Caco-2 (cell line): ENCODE measurements around the gene DDX49. TPM values are rescaled to one million over a fixed set of nuclear protein-coding genes. Genes with fewer than 3 reads are reported as not detected.
"Not testable (repeated sequence)": the region's sequence is repeated elsewhere in the genome, so short reads cannot be mapped to it uniquely, and the experiment has no call there.

ENCODE experiments used
- BruUV-seq: library from RNA; stranded (reverse); fragments of 400-500 nt; replicated peaks from 2 replicates; lab custom pipeline; 2021; lab: Mats Ljungman, UMichigan
- CTCF ChIA-PET: fragments of 300-600 bp; sonication (Branson Sonifier 250); formaldehyde crosslinking; loops from one replicate; lab custom pipeline; 2022; ENCODE audit warnings: antibody characterized with exemption; lab: Charles Lee
- POLR2A ChIA-PET: fragments of 300-600 bp; sonication (Branson Sonifier 250); formaldehyde crosslinking; loops from one replicate; lab custom pipeline; 2022; ENCODE audit warnings: antibody characterized with exemption; lab: Charles Lee
- DNase-seq, 2 experiments: peaks; one replicate each; pipeline versions ENCODE4 v3.0.0 to v3.0.0-alpha.2; 2020 to 2022
- H3K27me3 ChIP-seq: replicated peaks from 2 replicates; pipeline ENCODE4 v1.6.0; 2011; ENCODE audit warnings: low read length; ENCODE audit not compliant: control insufficient read depth, insufficient read depth
- H3K36me3 ChIP-seq: 2 replicates; pipeline ENCODE4 v1.5.1; 2011; ENCODE audit warnings: low read length; ENCODE audit not compliant: control insufficient read depth, insufficient read depth
- H3K4me1 ChIP-seq: fragments of 250-450 bp; sonication (Bioruptor Pico); 2 replicates; pipeline ENCODE4 v1.5.1; 2020; ENCODE audit warnings: mild to moderate bottlenecking
- H3K4me3 ChIP-seq: 2 replicates; pipeline ENCODE4 v1.5.1; 2011; ENCODE audit warnings: low read depth, mild to moderate bottlenecking, control low read depth, low read length
- H3K9me3 ChIP-seq: fragments of 250-450 bp; sonication (Bioruptor Pico); 2 replicates; pipeline ENCODE4 v1.5.1; 2020; ENCODE audit warnings: mild to moderate bottlenecking, moderate library complexity
- H3K27ac Mint-ChIP-seq: one replicate; pipeline ENCODE4 v1.8.0; 2022; ENCODE audit warnings: mixed read lengths; ENCODE audit not compliant: unreplicated experiment
- H3K27me3 Mint-ChIP-seq: one replicate; pipeline ENCODE4 v1.8.0; 2022; ENCODE audit warnings: mixed read lengths; ENCODE audit not compliant: insufficient read depth, unreplicated experiment
- H3K36me3 Mint-ChIP-seq: one replicate; pipeline ENCODE4 v1.8.0; 2022; ENCODE audit warnings: mild to moderate bottlenecking, mixed read lengths; ENCODE audit not compliant: insufficient read depth, unreplicated experiment
- H3K4me1 Mint-ChIP-seq: one replicate; pipeline ENCODE4 v1.8.0; 2022; ENCODE audit warnings: low read depth, mixed read lengths; ENCODE audit not compliant: unreplicated experiment
- H3K4me3 Mint-ChIP-seq: one replicate; pipeline ENCODE4 v1.8.0; 2022; ENCODE audit warnings: mild to moderate bottlenecking, moderate library complexity, mixed read lengths; ENCODE audit not compliant: unreplicated experiment
- H3K9me3 Mint-ChIP-seq: one replicate; pipeline ENCODE4 v1.8.0; 2022; ENCODE audit warnings: mixed read lengths; ENCODE audit not compliant: unreplicated experiment
- intact Hi-C: fragments of 100-400 bp; cut with micrococcal nuclease; formaldehyde crosslinking; loops from one replicate; pipeline ENCODE4 v1.10.0; 2022; ENCODE audit not compliant: unreplicated experiment
- total RNA-seq: library from RNA; stranded (reverse); gene quantifications from 2 replicates; pipeline ENCODE4 v1.2.3, GENCODE V29; 2022
- TF ChIP-seq, protein P1 (sequence below), 2 experiments: fragments of 200-600 bp in 1 of 2; IDR thresholded peaks; 1 replicate in 1 of 2; 2 replicates in 1 of 2; pipeline versions ENCODE4 v1.5.1 to v1.8.0; 2011 to 2022; ENCODE audit warnings: antibody characterized with exemption in 1 of 2, control low read depth in 1 of 2, inconsistent platforms in 1 of 2, low read depth in 1 of 2, low read length in 1 of 2, mild to moderate bottlenecking in 1 of 2, moderate library complexity in 1 of 2; ENCODE audit not compliant: insufficient read depth in 1 of 2, severe bottlenecking in 1 of 2, unreplicated experiment in 1 of 2

Gene DDX49
- total RNA-seq, 1 experiment from 2014 or later, result 48.7 TPM

DNA sequence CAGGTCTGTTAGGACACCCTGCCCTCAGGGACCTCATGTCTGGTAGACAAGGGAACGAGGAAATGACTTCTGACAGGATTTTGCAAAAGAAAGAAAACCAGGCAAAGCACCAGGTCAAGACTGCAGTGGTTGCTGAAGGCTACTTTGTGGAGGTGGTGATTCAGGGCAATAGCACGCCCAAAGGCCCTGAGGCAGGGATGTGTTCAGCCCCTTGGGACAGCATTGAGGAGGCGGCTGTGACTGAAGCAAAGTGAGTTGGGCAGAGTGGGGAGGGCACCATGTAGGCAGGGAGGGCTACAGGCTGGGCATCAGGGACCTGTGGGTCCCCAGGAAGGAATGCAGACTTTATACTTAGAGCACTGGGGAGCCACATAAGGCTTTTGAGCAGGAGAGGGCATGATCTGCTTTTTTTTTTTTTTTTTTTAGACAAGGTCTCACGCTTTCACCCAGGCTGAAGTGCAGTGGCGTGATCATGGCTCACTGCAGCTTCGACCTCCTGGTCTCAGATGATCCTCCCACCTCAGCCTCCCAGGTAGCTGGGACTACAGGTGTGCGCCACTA, 32.3 kb downstream of the DDX49 start:
- BruUV-seq, result no TSS peak
- POLR2A ChIA-PET, result no interaction called here

DNA sequence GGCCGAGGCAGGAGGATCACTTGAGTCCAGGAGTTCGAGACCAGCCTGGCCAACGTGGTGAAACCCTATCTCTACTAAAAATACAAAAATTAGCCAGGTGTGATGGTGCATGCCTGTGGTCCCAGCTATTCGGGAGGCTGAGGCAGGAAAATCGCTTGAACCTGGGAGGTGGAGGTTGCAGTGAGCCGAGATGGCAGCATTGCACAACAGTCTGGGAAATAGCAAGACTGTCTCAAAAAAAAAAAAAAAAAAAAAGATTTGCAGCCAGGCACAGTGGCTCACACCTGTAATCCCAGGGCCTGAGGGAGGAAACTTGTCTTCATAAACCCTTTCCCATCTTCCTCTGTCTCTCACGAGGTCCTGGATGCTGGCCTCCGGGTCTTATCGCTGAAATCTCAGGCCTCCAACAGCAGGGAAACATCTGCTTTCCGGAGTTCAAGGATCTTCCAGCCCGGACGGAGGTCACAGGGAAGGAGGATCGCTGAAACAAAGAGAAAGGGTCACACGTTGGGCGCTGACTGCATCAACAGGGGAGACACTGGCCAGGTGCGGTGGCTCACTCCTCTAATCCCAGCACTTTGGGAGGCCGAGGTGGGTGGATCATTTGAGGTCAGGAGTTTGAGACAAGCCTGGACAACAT, 33.0 kb downstream of the DDX49 start:
- H3K27me3 ChIP-seq, H3K27me3 Mint-ChIP-seq, DNase-seq, H3K4me1 Mint-ChIP-seq, H3K4me1 ChIP-seq, H3K27ac Mint-ChIP-seq, CTCF ChIA-PET, H3K36me3 ChIP-seq, H3K36me3 Mint-ChIP-seq, intact Hi-C loops, H3K9me3 ChIP-seq, H3K4me3 Mint-ChIP-seq, H3K4me3 ChIP-seq, BruUV-seq, POLR2A ChIA-PET: not testable (repeated sequence)
- peaks cover 11% of the 10 kb centered on the region for H3K9me3 Mint-ChIP-seq

More for the DNA sequence above, 32.3 kb downstream of the DDX49 start:
- Histone ChIP-seq H3K27me3 (no peaks in the 10 kb centered on the region), H3K4me1 (no peaks in the 10 kb centered on the region), H3K4me3 (no peak overlapping the region), H3K9me3 (no peaks in the 10 kb centered on the region), H3K36me3 (no peaks in the 10 kb centered on the region)
- no peak for DNase-seq
- CTCF ChIA-PET, result no interaction called here
- Mint-ChIP-seq H3K9me3 (peaks cover 11% of the 10 kb centered on the region), H3K4me3 (no peak overlapping the region), H3K27me3 (no peaks in the 10 kb centered on the region), H3K27ac (no peak overlapping the region), H3K4me1 (no peaks in the 10 kb centered on the region), H3K36me3 (no peaks in the 10 kb centered on the region)
- TF ChIP-seq, protein P1, sequence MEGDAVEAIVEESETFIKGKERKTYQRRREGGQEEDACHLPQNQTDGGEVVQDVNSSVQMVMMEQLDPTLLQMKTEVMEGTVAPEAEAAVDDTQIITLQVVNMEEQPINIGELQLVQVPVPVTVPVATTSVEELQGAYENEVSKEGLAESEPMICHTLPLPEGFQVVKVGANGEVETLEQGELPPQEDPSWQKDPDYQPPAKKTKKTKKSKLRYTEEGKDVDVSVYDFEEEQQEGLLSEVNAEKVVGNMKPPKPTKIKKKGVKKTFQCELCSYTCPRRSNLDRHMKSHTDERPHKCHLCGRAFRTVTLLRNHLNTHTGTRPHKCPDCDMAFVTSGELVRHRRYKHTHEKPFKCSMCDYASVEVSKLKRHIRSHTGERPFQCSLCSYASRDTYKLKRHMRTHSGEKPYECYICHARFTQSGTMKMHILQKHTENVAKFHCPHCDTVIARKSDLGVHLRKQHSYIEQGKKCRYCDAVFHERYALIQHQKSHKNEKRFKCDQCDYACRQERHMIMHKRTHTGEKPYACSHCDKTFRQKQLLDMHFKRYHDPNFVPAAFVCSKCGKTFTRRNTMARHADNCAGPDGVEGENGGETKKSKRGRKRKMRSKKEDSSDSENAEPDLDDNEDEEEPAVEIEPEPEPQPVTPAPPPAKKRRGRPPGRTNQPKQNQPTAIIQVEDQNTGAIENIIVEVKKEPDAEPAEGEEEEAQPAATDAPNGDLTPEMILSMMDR (IDR thresholded peaks at IDR 0.05; ENCODE audit: insufficient read depth in 1 of 2, low read depth in 1 of 2, low read length in 1 of 2, severe bottlenecking in 1 of 2, unreplicated experiment in 1 of 2), result no peak
- intact Hi-C loops, result no loop called here

DNA sequence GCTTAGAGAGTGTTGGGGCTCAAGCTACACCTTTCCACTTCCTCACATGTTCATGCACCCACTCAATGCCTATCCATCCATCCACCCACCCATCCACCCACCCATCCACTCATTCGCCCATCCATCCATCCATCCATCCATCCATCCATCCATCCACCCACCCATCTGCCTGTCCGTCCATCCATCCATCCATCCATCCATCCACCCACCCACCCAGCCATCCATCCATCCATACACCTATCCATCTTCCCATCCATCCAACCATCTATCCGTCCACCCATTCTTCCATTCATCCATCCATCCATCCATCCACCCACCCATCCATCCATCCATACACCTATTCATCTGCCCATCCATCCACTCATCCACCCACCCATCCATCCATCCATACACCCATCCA, 34.6 kb downstream of the DDX49 start:
- CTCF ChIA-PET, result no interaction called here

More for the DNA sequence above, 34.6 kb downstream of the DDX49 start:
- no peak for DNase-seq
- POLR2A ChIA-PET, result no interaction called here
- H3K27ac Mint-ChIP-seq, result no peak overlapping the region
- Histone ChIP-seq H3K4me1 (no peaks in the 10 kb centered on the region), H3K36me3 (no peaks in the 10 kb centered on the region), H3K4me3 (no peak overlapping the region), H3K27me3 (no peaks in the 10 kb centered on the region), H3K9me3 (no peaks in the 10 kb centered on the region)
- H3K4me3 Mint-ChIP-seq, result no peak overlapping the region
- intact Hi-C loops, result no loop called here
- peaks cover 11% of the 10 kb centered on the region for H3K9me3 Mint-ChIP-seq
- TF ChIP-seq, protein P1 (IDR thresholded peaks at IDR 0.05; ENCODE audit: insufficient read depth in 1 of 2, low read depth in 1 of 2, low read length in 1 of 2, severe bottlenecking in 1 of 2, unreplicated experiment in 1 of 2), result no peak
- H3K27me3 Mint-ChIP-seq, result peaks cover 2% of the 10 kb centered on the region
- BruUV-seq, result no TSS peak
- no peaks in the 10 kb centered on the region for H3K36me3 Mint-ChIP-seq
- H3K4me1 Mint-ChIP-seq, result no peaks in the 10 kb centered on the region
